IPS-18c (cell line): Measurements from ENCODE around the gene CCDC120.

Experiments
- H3K4me3 ChIP-seq: 2 replicates; pipeline ENCODE4 v1.7.0; 2013; ENCODE audit warnings: low read depth, mild to moderate bottlenecking, low read length, moderate library complexity; ENCODE audit not compliant: insufficient read depth
- H3K9me3 ChIP-seq: one replicate; pipeline ENCODE4 v1.6.1; 2013; ENCODE audit warnings: mild to moderate bottlenecking, low read length, moderate library complexity; ENCODE audit not compliant: control insufficient read depth, insufficient read depth

CCDC120 gene

DNA sequence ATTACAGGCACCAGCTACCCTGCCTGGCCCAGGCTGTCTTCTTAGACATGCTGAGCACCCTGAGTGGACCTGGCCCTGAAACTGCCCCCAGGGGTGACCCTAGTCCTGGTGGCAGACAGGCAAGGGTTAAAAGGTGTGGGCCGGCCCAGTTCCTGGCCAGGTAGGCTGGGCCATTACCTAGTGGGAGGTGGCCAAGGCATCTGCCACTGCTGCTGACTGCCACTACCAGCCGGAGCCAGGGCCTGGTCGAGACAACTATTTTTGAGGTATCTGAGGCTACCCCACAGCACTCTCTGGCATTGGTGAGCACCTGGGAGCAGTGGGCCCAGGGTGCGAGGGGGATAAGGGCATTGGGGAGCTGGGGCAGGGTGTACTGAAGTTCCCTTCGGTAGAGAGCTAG is at the start of gene CCDC120:
Gene CCDC120 (plus strand): TSS at position 206 of the 400 bp plus-strand sequence. CDS start 3,043 bp downstream, outside the sequence.
- peak within 1 kb of the TSS; percentile 44 for H3K4me3 ChIP-seq

GRCh38 chrX:49019050-49019449 is 39.7 kb upstream of the CCDC120 start:
- Histone ChIP-seq H3K4me3 (no peak overlapping the region), H3K9me3 (peaks cover under 1% of the 10 kb centered on the region)

More for the DNA sequence above, at the start of gene CCDC120:
- peaks cover 12% of the 10 kb centered on the region for H3K9me3 ChIP-seq

- Histone ChIP-seq H3K4me3 (no peak overlapping the region), H3K9me3 (peaks cover 3% of the 10 kb centered on the region)
Observed at GRCh38 chrX:49019599-49020249, 39.1 kb upstream of the CCDC120 start.

- Histone ChIP-seq H3K4me3 (no peak overlapping the region), H3K9me3 (peaks cover 13% of the 10 kb centered on the region)
Observed at GRCh38 chrX:49029876-49030275, 28.9 kb upstream of the CCDC120 start.

GRCh38 chrX:49030283-49030682 is 28.5 kb upstream of the CCDC120 start:
- Histone ChIP-seq H3K9me3 (peaks cover 13% of the 10 kb centered on the region), H3K4me3 (no peak overlapping the region)

DNA sequence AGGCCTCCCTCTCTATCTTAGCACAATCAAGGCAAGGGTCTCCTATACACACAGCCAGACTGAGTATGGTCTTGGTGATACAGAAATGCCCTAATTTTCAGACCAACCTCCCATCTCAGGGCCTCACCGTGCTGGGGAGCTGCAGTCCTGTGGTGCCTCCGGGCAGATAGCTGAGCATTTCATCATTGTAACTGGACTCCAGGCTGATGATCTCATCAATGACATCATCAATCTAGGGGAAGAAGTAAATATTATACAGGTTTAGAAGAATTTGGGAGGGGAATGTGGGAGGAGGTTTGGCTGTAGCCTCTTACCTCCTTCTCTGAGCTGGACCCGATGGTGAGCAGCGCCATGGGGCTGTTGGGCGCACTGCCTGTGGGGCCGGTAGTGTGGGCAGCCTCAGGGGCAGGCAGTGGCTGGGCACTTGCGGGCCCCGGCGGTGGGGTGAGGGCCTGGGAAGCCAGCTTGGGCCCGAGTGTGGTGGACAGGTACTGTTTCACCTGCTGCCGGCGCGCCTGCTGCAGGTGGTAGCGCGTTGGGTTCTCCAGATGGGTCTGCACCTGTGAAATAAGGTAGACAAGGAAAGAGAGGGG is 20.8 kb upstream of the CCDC120 start:
- Histone ChIP-seq H3K4me3 (no peak overlapping the region), H3K9me3 (peaks cover 7% of the 10 kb centered on the region)

DNA sequence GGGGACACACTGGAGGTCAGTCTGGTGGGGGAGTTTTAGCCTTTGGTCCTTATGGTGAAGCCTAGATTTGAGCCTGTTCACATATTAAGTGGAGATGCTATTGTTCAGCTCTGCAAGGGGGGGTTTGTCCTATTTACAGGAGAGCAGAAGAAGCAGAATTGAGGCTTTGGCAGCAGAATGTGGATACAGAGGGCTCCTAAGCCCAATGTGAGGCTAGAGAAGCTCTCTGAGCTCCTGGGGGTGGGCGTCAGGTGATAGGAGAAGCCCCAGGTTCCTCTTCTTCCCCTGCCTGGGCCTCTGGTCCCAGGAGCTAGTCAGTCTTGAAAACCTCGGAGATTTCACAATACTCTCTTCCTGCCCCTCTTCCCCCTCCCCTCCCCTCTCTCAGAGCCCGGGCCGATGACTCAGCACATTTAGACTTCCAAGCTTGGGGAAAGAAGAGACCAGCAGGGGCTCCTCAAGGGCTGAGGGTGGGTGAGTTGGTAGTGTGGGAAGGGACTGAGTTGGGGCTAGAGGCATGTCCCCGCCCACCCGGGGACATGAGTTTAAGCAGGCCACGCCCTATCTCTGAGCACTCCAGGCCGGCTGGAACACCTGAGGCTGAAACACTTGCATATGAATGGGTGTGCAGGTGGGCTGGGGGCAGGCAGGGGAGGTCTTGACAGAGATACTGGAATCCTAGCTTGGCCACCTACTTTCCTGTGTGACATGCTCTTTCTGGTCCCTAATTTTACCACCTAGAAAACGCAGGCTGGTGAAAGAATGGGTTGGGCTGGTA is 19.0 kb upstream of the CCDC120 start:
- H3K9me3 ChIP-seq, result peaks cover 7% of the 10 kb centered on the region
- peak overlapping the region; percentile 46 for H3K4me3 ChIP-seq

- peak overlapping the region; percentile 46 for H3K4me3 ChIP-seq
Observed at GRCh38 chrX:49040376-49040955, 18.3 kb upstream of the CCDC120 start.

DNA sequence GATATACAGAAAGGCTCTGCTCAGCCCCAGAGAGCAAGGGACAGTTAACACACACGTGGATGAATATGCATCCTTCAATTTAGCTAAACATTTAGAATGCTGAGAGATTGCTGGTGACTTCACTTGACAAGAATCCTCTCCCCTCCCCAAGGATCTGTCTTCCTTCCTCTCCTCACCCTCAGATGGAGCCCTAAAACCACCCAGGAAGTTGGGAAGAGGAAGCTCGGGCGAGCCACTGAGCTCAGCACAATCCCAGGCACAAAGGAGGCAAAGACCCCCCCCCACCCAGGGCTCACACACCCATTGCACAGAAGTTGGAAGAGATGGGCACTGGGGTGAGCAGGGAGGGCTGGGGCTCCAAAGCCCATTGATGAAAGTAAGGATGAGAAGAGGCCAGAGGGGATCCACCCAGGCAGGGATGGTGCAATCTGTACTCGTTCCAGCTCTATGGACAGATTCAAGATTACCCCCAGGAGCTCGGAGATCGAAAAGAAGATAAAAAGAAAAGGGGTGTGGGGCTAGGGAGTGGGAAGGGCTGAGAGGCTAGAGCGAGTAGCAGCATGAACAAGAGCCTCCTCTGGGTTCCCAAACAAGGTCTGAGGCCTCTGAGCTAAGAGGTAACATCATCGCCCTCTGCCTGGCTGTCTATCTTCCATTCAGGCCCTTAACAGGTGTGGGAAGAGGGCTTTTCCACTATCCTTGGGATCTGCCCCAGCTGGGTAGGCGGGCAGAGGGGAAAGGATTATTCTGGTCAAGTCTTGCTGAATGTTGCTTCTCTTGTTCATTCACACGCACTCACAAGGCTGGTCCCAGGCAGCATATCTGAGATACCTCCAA is 16.8 kb upstream of the CCDC120 start:
- H3K9me3 ChIP-seq, result peaks cover 5% of the 10 kb centered on the region
- H3K4me3 ChIP-seq, result peak overlapping the region; percentile 72

More at GRCh38 chrX:49040376-49040955, 18.3 kb upstream of the CCDC120 start:
- peaks cover 7% of the 10 kb centered on the region for H3K9me3 ChIP-seq

- Histone ChIP-seq H3K4me3 (peak overlapping the region; percentile 72), H3K9me3 (peaks cover 3% of the 10 kb centered on the region)
Observed at GRCh38 chrX:49042581-49043219, 16.1 kb upstream of the CCDC120 start.

DNA sequence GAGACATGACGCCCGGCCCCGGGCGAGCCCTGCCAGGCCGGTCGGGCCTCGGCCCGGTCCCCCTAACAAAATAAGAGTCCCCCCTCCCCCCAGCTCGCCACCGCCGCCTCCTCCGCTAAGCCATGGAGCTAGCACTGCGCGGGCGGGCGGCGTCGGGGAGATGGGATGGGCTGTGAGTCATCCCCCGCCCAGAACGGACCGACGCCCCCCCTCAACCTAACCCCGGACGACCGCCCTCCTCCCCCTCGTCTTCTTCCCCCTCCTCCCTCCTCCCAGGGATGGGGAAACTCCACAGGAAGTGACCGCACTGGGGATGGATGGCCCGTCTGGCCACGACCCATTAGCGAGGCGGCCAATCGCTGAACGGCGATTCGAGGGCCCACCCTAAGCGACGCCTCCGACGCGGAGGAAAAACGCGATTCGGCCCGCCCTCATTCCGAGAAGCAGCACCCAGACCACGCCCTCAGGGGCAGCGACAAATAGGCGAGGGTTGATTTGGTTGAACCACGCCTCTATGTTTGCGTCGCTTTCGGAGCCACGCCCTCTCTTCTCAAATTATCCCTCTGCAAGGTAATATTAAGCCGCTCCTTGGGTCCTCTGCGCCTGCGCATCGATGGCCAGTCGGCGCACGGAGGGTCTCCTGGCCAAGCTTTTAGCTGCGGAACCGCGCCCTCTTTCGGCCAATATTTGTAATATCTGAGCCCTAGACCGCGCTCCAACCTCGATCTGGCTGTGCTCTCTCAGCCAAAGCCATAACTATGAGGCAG is 15.4 kb upstream of the CCDC120 start, which contains the start of gene TFE3:
Gene TFE3 (minus strand): TSS at position 138 of the 767 bp plus-strand sequence. CDS start 131 bp downstream, at position 7.
- Histone ChIP-seq H3K9me3 (peaks cover 3% of the 10 kb centered on the region), H3K4me3 (peak within 1 kb of the TSS; percentile 72)

GRCh38 chrX:49043987-49044281 is 14.9 kb upstream of the CCDC120 start:
- H3K9me3 ChIP-seq, result peaks cover 3% of the 10 kb centered on the region
- no peak overlapping the region for H3K4me3 ChIP-seq

- Histone ChIP-seq H3K9me3 (peaks cover 8% of the 10 kb centered on the region), H3K4me3 (peak overlapping the region; percentile 60)
Observed at GRCh38 chrX:49053223-49054072, 5.4 kb upstream of the CCDC120 start.

- peak overlapping the region; percentile 60 for H3K4me3 ChIP-seq
- peaks cover 7% of the 10 kb centered on the region for H3K9me3 ChIP-seq
Observed at GRCh38 chrX:49054073-49054762, 4.6 kb upstream of the CCDC120 start.

GRCh38 chrX:49059201-49059600 is 402 bp downstream of the CCDC120 start:
- Histone ChIP-seq H3K4me3 (peak overlapping the region; percentile 44), H3K9me3 (peaks cover 13% of the 10 kb centered on the region)
